ENCODE results near the gene CEND1.

The CEND1 gene

DNA sequence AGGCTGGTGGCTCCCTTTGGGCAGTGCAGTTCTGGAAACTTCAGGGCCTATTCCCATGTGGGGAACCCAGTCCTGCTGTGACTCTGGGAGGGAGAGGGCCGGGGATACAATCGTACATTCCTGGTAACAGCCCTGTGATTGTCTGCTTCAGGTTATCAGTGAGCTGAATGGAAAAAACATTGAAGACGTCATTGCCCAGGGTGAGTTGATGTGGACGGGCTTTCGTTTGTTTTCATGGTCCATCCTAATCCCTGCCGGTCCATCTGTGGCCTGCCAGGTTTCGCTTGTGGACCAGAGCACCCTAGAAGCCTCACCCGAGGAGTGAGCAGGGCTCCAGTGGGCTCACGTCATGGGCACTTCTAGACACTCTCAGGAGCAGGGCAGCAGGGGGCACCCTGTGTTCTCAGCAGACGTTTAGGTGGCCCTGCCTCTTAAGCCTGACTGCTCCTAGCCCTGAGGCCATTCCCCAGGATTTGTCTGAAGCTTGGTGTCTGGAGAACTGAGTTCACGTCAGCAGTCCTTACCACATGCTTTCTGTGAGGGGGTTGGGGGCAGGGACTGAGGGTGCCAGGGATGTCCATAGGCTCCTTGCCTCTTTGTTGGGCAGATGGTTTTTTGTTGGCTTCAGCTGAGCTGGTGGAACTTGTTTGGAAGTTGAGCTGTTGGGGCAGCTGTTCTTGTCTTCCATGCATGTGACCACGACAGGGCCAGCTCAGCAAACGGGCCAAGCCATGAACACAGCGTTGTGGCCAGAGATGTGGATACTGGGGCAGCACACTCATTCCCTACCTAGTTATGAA, 21.8 kb upstream of the CEND1 start:
- no peak for DNase-seq

DNA sequence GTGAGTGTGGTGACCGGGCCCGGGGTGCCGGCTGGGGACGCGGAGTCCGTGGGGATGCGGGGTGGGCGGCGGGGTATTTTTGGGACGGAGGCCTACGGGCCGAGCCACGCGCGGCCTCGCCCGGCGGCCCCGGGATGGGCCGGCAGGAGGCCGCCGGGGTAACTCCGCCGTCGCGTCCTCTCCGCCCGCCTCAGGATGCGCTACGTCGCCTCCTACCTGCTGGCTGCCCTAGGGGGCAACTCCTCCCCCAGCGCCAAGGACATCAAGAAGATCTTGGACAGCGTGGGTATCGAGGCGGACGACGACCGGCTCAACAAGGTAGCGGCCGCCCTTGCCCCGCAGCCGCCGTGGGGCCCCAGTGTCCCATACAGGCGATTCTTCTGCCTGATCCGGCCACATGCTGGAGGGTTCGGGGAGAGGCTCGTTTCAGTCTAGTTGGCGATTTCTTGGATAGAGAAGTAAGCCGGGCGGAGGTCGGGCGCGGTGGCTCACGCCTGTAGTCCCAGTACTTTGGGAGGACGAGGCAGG, 20.2 kb upstream of the CEND1 start:
- DNase-seq, result no peak

DNA sequence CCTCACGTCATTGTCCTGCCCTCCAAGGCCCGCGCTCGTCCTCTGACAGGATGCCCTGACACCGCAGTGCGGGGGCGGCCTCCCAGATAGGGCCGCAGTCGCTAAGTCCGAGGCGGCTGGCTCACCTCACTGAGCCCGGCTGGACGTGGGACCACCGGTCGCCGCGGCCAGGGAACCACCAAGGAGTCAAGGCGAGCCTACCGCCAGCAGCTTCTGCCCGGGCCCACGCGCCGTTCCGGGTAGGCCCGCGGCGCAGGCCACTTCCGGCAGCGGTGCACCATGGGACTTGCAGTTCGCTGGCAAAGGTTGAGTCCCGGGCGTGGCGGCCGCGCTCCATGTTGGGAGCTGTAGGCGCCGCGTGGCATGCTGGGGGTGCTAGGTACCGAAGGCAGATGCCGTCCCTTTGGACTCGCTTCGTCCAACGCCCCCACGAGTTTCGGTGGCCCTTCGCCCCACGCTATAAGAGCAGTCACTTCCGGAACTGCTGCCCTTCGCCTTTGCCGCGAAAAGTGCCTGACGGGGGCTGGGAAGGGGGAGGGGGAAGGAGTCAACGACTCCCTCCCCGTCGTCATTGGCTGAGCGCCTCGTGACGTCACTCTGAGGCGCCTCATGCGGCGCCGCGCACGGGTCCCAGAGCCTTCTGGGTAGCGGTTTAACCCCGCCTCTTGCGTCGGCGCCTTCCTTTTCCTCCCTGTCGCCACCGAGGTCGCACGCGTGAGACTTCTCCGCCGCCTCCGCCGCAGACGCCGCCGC, 19.6 kb upstream of the CEND1 start, which contains the start of gene RPLP2:
TSS of gene RPLP2 (plus strand) at position 681 of the 753 bp plus-strand sequence. CDS start 268 bp downstream, outside the sequence.
- peak; percentile 99 for DNase-seq

- DNase-seq, result no peak
Observed at GRCh38 chr11:808427-809286, 18.8 kb upstream of the CEND1 start.

- no peak for DNase-seq
Observed at GRCh38 chr11:804599-804964, 14.7 kb upstream of the CEND1 start.

DNA sequence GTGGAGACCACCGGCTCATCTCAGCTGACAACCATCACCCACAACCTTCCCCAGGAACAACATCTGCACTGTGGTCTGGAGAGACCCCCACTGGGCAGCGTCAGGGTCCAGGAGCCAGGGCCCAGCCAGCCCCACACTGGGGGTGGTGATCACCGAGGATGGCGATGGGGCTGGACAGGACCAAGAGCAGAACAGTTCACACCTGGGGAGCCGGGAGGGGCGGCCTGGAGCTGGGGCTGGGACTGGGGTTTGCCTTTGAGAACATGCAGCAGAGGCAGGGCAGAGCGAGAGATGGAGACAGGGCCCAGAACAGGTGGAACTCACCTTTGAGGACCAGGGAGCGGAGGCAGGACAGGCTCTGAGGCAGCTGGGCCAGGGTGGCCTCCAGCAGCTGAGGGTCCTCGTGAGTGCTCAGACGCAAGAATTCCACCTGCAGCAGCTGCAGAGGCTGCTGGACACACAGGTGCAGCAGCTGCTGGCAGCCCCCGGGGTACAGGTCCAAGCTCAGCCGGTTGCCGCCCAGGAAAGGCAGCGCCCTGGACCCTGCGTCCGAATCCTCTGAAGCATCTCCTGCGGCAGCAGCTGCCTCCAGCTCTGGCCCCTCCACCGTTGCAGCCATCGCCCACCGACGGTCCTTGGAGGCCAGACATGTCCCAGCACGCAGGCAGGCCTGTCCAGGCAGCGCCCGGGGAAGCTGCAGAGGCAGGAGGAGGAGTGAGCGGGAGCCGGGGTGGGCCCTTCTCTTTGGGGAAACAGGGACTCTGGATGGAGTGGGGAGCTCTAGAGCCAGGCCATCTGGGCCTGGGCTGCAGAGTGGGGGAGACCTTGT, 14.1 kb upstream of the CEND1 start:
- no peak for DNase-seq

DNA sequence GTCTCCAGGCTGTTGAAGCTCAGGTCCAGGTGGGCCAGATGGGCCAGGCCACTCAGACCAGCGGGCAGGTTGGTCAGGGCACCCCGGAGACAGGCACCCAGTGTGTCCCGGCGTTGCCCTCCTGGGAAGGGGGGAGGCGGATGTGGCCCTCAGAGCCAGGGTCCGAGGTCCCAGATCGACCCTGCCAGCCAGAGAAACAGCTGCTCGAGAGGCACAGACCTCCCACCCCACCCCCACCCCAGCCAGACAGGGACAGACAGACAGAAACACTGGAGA, 13.5 kb upstream of the CEND1 start:
- DNase-seq, result no peak

DNA sequence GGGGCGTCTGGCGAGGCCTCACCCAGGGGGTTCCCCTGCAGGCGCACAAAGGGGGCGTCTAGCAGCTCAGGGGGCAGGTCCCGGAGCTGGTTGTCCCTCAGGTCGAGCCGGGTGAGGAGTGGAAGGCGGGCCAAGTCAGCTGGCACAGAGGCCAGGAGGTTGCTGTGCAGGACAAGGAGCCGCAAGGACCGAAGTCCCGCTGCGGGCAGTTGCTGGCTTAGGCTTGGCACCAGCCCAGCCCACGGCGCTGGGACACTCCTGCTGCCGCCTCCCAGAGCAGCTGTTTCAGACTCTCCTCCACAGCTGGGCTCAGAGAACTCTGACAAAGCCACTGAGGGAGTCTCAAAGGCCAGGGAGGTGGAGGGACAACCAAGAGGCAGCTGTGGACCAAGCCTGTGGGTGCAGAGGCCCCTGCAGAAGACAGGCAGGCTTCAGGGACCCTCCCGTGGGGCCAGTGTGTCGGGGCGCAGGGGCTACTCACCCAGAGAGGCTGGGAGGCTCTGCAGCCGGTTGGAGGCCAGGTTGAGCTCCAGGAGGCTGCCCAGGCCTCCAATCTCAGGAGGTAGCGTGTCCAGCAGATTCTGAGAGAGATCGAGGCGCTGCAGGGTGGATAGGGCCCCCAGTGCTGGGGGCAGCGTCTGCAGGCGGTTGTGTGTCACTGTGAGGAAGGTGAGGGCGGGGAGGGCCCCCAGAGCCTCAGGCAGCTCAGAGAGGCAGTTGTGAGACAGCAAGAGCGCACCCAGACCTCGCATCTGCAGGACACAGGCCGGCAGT, 13.0 kb upstream of the CEND1 start:
- DNase-seq, result no peak

DNA sequence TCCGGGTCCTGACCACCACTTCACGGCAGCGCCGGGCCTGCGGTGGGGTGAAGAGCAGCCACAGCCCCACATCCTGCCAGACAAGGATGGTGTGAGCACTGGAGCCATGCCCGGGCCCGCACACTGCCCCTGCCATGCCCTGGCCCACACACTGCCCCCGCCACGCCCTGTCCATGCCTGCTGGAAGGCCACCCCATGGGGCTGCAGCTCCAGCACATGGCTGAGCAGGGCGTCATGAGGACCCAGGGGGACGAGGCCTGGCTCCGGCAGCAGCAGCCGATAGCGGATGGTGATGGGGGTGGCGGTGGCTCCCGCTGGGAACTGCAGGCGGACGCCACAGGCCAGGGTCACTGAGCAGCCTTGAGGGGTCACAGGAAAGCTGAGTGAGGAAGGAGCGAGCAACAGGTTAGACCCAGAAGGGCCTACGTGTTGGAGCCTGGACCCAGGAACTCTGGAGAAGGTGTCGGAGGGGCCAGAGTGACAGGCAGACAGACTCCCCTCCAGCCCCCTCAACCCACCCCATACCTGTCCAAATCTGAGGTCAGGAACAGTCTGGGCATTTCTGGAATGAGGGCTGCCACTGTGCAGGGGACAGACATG, 12.2 kb upstream of the CEND1 start:
- DNase-seq, result no peak

- DNase-seq, result no peak
Observed at GRCh38 chr11:801097-801780, 11.3 kb upstream of the CEND1 start.

DNA sequence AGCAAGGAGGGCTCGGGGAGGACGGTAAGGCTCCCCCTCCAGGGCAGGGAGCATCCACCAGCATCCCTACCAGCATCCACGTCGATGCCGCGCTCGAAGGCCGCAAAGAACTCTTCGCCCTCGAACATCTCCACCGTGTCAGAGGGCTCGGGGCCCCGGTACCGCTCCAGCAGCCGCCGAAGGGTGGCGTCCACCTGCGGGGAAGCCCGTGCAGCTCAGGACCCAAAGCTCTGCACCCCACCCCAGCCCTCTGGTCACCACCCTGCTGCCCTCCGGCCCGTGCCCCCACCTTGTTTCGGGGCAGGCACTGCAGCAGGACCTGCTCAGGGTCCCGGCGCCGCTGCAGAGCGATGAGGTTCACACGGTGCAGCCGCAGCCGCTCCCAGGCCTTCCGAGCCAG, 10.6 kb upstream of the CEND1 start:
- no peak for DNase-seq

DNA sequence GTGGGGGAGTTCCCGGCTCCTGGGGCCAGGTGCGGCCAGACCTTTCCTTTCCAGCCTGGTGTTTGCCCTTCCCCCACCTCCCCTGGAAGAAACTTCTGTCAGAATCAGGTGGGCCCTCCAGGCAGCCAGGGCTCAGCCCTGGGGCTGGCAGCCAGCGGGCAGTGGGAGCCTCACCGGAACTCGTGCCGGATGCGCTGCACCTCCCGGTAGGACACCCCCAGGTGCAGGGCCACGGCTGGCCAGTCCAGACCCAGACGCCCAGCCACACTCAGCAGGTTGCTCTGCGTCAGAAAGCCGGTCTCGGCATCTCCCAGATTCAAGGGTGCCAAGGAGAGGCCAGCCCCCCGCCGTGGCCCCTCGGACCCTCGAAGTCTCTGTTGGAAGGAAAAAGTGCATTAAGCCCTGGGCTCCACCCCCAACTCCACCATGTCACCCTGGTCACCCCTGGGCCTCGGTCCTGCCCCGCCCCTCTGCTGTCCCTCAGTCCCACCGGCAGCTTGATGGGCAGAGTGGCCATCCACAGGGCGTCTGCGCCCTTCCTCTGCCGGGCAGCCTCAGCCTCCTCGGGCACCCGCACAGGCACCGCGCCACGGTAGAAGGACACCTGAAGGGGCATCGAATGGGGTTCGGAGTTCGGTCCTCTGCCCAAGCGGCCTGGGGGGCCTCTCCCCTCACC, 9.9 kb upstream of the CEND1 start:
- no peak for DNase-seq

DNA sequence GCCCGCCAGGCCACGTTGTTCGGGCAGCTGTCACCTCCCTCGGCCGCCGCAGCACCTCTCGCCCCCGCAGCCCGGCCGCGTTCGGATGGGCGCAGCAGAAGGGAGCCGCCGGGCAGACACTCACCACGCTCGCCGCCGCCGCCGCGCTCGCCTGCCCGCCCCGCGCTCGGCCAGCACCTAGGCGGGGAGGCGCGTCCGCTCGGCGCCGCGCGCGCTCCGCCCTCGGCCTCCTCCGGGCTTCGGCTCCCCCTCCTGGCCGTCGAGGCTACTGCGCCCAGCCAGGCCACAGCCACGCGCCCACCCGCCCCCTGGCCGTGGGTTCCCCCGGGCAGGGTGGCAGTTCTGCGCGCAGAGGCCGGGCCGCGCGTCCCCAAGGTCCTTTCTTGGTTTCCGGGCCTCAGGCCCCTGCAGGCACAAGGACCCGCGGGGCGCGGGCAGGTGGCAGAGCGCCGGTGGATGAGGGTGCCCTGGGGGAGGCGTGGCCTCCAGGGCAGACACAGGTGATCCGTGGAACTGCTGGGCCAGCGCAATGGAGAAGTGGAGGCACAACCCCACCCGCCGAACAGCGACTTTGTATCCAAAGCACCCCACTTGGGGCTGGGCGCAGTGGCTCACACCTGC, 8.3 kb upstream of the CEND1 start, which contains the start of gene SLC25A22:
TSS of gene SLC25A22 (minus strand) at position 189 of the 621 bp plus-strand sequence. CDS start 3,275 bp downstream, outside the sequence.
- DNase-seq, result peak; percentile 87

- DNase-seq, result peak; percentile 75
Observed at GRCh38 chr11:797296-798092, 7.6 kb upstream of the CEND1 start.

- no peak for DNase-seq
Observed at GRCh38 chr11:796565-797295, 6.8 kb upstream of the CEND1 start.

GRCh38 chr11:795634-796564, 6.0 kb upstream of the CEND1 start:
- peak; percentile 77 for DNase-seq
